ENCODE data around the gene RHBDD1.

- TF ChIP-seq EZH2 (IDR thresholded peaks at IDR 0.05; ENCODE audit: borderline replicate concordance, low read length) (no peak), CTCF (conservative IDR thresholded peaks at IDR 0.05 in 1 of 2, IDR thresholded peaks at IDR 0.05 in 1 of 2; ENCODE audit: extremely low read depth in 1 of 2, insufficient read depth in 1 of 2, low read depth in 1 of 2, low read length in 2 of 2) (no peak)
These were observed 159.8 kb downstream of the RHBDD1 start for GRCh38 chr2:226995625-226996041.
